HG02763 (cell line): ENCODE results near the gene TBC1D22A.

Experiments used
- ATAC-seq: cut with Tn5 transposase; IDR thresholded peaks from one replicate; pipeline ENCODE4 v1.9.1; 2021; ENCODE audit warnings: mild to moderate bottlenecking, moderate library complexity; ENCODE audit not compliant: unreplicated experiment

TBC1D22A gene

GRCh38 chr22:47142427-47143046 lies 380.1 kb downstream of the TBC1D22A start:
- ATAC-seq: no peak

- ATAC-seq: no peak
These were observed 380.9 kb downstream of the TBC1D22A start for GRCh38 chr22:47143249-47143938.

GRCh38 chr22:47144076-47144765 lies 381.8 kb downstream of the TBC1D22A start:
- no peak for ATAC-seq

GRCh38 chr22:47144791-47145425 lies 382.5 kb downstream of the TBC1D22A start:
- ATAC-seq: no peak

DNA sequence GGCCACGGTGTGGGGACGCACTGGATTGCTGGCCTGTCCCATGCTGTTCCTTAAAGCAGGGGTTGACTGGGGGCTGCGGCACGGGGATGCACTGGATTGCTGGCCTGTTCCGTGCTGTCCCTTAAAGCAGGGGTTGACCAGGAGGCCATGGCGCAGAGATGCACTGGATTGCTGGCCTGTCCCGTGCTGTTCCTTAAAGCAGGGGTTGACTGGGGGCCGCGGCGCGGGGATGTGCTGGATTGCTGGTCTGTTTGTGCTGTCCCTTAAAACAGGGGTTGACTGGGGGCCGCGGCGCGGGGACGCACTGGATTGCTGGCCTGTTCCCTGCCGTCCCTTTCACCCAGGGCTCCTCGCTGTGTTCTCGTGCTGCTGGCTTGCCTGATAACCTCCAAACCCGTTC lies 383.4 kb downstream of the TBC1D22A start:
- no peak for ATAC-seq

DNA sequence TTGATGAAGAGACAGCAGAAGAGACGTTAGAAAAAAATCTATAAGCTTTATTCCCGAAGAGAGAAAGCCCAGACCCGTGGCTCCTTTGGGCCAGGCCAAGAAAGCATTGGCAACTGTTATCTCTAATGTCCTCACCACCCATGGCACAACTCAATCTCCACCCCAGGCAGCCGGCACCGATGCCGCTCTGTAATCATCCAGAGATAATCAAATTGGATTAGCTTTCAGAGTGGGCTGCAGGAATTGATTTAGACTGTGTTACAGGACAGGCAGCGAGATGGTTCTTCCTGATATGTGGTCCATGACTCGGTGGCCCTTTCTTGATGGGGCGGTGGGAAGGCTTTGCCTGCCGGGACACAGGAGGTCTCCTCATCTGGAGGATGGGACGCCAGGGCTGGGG lies 383.9 kb downstream of the TBC1D22A start:
- no peak for ATAC-seq

DNA sequence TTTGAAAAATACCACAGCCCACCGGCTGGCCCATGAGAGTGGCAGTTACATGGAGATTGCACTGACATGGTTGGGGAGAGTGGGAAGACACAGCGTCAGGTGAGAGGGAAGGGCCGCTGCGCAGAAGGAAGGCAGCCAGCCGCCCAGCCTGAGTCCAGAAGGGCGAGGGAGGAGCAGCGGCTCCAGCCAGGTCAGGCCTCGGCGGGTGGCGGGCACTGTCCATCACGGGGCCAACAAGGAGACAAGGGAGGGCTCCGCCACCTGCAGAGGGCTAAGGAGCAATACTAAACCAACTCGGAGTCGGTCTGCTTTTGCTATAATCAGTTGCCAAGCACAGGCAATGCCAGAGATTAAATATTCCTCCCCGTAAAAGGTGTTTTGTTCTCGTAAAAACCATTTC lies 384.5 kb downstream of the TBC1D22A start:
- no peak for ATAC-seq

DNA sequence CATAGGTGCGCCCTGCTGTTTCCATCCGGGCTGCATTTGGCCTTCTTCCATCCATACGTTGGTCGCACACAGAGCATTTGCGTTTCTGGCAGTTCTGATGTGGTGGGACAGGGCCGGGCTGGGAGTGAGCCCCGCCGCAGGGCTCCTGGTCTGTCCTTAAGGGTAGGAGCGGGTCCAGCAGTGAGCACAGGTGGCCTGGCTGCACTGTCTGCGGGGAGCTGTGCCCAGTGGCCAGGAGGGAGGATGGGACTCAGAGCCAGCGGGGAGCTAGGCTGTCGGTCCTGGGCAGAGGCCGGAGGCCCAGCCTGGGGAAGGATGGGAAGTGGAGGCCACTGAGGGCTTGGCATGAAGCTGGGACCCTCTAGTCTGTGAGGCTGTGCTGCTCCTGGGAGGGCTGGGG lies 385.1 kb downstream of the TBC1D22A start:
- ATAC-seq: no peak

DNA sequence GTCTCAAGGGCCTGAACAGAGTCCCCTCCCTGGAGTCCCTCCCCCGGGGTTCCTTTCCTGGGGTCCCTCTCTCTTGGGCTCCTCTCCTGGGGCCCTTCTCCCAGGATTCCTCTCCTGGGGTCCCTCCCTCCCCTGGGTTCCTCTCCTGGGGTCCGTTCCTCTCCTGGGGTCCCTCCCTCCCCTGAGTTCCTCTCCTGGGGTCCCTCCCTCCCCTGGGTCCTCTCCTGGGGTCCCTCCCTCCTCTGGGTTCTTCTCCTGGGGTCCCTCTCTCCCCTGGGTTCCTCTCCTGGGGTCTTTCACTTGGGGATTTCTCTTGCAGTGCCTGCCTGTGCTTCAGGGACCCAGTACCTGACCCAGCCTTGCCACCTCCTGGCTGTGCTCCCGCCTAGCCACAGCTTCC lies 386.1 kb downstream of the TBC1D22A start:
- no peak for ATAC-seq

DNA sequence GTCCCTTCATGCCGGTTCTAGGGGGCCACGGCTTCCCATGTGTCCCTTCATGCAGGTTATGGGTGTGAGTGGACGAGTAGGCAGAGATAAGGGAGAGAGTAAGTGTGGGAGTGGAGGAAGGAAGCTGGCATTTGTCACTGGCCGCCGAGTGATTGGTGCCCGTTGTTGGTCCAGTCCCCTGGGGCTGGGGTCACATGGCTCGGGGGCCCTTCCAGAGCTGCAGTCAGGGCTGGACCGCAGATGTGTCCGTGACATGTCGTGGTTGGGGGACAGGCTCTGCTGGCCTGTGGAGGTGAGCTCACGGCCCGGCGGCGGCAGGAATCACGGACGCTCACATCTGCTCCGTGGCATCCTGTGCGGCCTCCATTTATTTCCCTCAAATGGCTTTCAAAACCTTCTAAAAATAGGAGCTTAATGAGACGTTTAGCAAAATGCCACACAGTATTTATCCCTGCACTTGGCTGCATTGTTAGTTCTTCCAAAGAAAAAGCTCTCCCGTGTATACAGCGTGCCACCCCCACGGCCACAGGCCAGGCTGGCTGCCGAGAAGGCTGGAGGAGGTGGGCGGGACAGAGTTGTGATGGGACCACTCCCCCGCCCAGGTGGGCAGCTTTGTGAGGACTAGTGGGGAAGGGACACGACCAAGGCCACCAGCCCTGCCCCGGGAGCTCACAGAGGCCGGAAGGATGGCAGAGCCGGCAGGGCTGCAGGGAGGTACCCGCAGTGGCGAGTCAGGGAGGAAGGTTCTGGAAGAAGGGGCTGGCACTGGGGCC lies 386.7 kb downstream of the TBC1D22A start:
- ATAC-seq: no peak

GRCh38 chr22:47149976-47150375 lies 387.5 kb downstream of the TBC1D22A start:
- no peak for ATAC-seq

DNA sequence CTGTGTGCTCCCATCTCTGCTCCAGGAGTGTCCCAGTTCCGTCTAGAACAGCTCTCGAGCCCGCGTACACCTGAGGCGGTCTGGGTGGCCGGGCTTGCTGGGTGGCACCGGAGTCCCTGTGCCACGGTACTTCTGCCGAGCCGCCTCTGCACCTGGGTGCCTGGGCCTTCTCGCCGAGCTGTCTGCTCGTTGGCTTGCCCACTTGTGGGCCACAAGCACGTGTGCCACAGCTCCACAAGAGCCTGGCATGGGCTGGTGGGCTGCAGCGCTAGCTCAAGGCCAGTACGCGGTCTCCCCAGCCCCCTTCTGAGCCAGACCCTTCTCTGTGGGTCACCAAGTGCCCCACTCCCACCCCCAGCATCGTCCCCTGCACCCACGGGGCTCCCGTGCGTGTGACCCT lies 388.0 kb downstream of the TBC1D22A start:
- no peak for ATAC-seq

- ATAC-seq: no peak
These were observed 388.6 kb downstream of the TBC1D22A start for GRCh38 chr22:47151064-47151463.

DNA sequence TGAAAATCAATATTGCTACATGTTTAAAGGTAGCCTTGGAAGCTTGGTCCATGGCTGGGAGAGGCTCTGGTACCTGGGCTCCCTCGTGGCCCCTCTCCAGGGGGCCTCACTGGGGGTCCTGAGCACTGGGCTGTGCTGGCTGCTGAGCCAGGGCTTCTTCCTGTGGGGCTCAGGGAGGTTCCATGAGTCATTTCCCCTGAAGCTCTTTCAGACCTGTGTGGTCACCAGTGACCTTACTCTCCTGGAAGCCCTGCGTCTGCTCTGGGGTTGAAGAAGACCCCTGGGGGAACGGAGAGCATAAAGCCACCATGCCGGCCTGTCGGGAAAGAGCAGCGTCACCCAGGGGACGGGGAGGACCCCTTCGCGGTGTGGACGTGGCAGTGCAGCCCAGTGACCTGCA lies 389.0 kb downstream of the TBC1D22A start:
- ATAC-seq: no peak

GRCh38 chr22:47152236-47152635 lies 389.8 kb downstream of the TBC1D22A start:
- no peak for ATAC-seq

GRCh38 chr22:47152938-47153337 lies 390.5 kb downstream of the TBC1D22A start:
- ATAC-seq: no peak

- no peak for ATAC-seq
These were observed 391.5 kb downstream of the TBC1D22A start for GRCh38 chr22:47153854-47154525.

- ATAC-seq: no peak
These were observed 392.2 kb downstream of the TBC1D22A start for GRCh38 chr22:47154621-47155081.

GRCh38 chr22:47155131-47155885 lies 392.9 kb downstream of the TBC1D22A start:
- ATAC-seq: no peak

DNA sequence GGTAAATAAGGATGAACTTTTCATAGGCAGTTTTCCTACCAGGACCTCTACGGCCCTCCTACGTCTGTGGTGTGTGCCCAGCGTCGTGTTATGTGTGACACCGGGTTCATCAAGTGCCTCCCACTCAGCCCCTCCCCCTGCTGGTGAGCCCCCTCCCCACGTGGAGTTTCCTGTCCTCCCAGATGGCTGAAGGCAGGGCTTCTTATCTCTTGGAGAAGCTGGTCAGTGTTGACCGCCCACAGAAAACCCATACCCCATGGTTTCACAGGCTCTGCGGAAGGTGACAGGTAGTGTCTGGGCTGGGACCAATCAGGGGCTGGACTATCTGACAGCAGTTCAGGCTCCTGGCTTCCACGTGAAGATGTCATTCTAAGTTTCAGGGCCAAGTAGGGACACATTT lies 393.5 kb downstream of the TBC1D22A start:
- no peak for ATAC-seq
